HG03432 (cell line): Measurements from ENCODE around the gene RYR1.
A peak's percentile ranks its signal among the peaks of the same experiment; 100 is the strongest.
"Not testable (repeated sequence)": the region's sequence is repeated elsewhere in the genome, so short reads cannot be mapped to it uniquely, and the experiment has no call there.

Experiments
- ATAC-seq: cut with Tn5 transposase; IDR thresholded peaks from one replicate; pipeline ENCODE4 v1.9.1; 2021; ENCODE audit warnings: mild to moderate bottlenecking, moderate library complexity; ENCODE audit not compliant: unreplicated experiment

Gene RYR1

DNA sequence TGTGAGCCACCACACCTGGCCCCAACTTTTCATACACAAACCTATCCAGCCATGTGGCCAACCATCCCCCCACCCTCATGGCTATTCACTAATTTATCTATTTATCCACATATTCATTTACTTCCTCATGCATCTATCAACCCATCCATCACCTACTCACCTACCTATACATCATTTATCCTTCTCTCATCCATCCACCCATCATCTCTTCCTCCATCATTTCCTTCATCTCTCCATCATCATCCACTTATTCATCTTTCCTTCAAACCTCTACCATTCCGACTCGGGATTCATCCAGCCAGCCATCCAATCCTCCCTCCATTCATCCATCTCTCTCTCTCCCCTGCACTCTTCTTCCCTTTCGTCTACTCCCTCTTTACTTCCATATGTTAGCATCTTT is 54.6 kb downstream of the RYR1 start:
- no peak for ATAC-seq

DNA sequence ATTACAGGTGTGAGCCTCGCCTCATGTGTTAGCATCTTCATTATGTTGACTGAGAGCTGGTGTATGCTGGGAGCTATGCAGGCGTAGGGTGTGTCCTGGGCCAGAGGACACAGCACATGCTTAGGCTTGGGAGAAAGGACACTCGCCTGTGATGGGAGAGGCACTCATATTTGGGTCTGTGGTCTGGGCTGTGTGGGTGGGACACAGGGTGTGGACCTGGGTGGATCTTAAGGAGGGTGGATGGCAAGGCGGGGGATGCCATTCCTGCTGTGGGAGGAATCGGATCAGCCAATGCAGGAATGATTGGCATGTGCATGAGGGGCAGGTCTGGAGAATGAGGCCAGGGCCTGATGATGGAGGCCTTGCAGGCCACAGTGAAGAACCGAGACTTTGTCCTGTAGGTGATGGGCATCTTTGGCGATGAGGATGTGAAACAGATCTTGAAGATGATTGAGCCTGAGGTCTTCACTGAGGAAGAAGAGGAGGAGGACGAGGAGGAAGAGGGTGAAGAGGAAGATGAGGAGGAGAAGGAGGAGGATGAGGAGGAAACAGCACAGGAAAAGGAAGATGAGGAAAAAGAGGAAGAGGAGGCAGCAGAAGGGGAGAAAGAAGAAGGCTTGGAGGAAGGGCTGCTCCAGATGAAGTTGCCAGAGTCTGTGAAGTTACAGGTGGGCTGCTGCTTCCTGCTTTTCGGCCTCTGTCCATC is 55.4 kb downstream of the RYR1 start:
- ATAC-seq = no peak

DNA sequence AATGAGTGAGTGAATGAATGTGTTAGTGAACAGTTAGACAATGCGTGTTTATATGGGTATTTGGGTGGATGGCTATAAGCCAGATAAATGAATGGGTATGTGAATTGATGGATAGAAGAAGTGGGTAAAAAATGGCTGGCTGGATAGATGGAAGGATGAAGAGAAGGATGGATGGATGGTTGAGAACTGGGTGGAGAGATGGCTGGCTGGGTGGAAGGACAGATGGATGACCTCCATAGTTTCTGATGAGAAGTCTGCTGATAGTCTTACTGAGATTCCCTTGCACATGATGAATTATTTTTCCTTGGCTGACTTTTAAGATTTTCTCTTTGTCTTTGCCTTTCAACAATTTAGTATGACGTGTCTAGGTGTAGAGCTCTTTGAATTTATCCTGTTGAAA is 57.4 kb downstream of the RYR1 start:
- no peak for ATAC-seq

DNA sequence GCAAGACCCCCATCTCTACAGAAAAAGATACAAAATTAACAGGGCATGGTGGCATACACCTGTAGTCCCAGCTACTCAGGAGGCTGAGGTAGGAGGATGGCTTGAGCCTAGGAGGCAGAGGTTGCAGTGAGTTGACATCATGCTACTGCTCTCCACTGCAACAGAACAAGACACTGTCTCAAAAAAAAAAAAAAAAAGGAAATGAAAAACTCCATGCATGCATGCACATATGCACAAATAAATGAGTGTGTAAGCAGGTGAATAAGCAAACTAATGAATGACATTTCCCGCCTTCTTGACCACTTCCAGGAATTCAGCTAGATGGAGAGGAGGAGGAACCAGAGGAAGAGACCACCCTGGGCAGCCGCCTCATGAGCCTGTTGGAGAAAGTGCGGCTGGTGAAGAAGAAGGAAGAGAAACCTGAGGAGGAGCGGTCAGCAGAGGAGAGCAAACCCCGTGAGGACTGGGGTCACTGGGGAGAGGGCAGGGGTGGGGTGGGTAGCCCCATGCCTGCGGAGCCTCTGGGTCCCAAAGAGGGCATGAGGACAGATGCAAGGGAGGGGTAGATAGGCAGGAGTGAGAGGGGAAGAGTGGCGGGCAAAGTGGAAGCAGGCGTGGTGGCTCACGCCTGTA is 58.8 kb downstream of the RYR1 start:
- ATAC-seq = no peak

DNA sequence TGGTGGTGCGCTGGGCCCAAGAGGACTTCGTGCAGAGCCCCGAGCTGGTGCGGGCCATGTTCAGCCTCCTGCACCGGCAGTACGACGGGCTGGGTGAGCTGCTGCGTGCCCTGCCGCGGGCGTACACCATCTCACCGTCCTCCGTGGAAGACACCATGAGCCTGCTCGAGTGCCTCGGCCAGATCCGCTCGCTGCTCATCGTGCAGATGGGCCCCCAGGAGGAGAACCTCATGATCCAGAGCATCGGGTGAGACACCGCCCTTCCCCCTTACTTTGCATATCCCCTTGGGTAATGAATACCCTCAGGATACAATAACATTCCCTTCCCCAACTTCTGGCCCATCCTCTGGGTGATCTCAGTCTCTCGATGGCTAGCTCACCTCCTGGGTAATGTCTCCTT is 60.9 kb downstream of the RYR1 start:
- no peak for ATAC-seq

DNA sequence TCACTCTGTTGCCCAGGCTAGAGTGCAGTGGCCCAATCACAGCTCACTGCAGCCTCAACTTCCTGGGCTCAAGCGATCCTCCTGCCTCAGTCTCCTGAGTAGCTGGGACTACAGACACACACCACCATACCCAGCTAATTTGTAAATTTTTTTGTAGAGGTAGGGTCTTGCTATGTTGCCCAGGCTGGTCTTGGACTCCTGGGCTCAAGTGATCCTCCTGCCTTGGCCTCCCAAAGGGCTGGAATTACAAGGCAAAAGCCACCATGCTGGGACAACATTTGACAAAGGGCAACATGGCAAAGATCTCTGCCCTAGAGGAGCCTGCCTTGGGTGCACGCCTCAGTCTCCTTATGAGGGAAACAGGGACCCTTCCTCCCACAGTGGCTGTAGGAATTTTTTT is 61.9 kb downstream of the RYR1 start:
- ATAC-seq = not testable (repeated sequence)

DNA sequence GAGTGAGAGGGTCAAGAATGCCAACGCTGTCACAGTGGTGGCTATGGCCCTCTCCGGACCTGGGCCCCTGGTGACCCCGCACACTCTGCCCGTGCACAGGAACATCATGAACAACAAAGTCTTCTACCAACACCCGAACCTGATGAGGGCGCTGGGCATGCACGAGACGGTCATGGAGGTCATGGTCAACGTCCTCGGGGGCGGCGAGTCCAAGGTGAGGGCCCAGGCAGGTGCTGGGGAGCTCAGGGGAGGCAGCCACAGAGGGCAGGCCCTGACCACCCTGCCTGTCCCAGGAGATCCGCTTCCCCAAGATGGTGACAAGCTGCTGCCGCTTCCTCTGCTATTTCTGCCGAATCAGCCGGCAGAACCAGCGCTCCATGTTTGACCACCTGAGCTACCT is 62.6 kb downstream of the RYR1 start:
- ATAC-seq = no peak

DNA sequence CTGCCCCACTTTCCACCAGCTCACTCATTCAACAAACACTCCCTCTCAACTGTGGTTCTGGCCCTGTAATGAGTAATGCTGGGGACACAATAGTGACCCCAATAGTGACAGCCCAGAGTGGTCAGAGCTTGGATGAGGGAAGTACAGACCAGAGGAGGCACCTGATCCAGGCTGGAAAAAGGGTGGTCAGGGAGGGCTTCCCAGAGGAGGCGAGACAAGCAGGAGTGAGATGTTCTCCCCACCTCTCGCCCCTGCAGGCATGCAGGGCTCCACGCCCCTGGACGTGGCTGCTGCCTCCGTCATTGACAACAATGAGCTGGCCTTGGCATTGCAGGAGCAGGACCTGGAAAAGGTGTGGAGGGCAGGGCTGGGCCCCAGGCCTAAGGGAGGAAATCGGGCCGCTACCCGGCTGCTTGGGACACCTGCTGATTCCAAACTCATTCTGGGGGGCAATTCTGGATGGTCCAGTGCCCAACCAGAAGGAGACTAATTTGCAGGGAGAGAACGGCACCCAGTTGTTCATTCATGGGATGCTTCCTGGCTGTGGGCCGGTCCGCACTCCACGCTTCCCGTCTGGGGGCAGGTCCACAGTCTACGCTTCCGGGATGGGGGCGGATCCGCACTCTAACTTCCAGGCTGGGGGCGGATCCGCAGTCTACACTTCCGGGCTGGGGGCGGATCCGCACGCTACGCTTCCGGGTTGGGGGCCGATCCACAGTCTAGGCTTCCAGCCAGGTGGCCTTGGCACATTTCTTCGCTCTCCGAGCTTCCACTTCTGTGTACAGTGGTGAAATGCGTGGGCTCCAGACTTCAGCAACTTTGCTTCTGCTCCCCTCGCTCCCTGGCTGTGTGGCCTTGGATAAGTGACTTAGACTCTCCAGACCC is 63.4 kb downstream of the RYR1 start:
- ATAC-seq = no peak

DNA sequence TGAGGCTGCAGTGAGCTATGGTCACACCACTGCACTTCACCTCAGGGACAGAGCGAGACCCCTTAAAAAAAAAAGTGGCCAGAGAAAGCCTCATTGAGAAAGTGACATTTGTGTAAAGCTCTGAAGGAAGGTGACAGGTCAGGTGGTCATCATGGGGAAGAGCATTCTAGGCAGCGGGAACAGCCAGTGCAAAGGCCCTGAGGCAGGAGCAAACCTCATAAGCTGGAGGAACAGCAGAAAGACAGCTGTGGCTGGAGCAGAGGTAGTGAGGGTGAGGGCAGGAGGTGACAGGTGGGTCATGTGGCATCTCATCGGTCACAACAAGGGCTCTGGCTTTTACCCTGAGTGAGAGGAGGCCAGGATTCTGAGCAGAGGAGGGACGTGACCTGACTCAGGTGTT is 64.4 kb downstream of the RYR1 start:
- no peak for ATAC-seq

DNA sequence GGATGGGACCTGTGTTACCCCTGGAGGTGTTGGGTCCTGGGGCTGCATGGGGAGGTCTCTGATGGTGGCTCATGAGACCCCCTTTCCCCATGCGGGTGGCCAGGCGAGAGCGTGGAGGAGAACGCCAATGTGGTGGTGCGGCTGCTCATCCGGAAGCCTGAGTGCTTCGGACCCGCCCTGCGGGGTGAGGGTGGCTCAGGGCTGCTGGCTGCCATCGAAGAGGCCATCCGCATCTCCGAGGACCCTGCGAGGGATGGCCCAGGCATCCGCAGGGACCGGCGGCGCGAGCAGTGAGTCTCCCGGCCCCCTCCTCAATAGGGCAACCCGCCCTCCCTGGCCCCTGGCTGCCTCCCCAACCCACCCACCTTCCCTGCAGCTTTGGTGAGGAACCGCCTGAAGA is 66.0 kb downstream of the RYR1 start:
- ATAC-seq = no peak

DNA sequence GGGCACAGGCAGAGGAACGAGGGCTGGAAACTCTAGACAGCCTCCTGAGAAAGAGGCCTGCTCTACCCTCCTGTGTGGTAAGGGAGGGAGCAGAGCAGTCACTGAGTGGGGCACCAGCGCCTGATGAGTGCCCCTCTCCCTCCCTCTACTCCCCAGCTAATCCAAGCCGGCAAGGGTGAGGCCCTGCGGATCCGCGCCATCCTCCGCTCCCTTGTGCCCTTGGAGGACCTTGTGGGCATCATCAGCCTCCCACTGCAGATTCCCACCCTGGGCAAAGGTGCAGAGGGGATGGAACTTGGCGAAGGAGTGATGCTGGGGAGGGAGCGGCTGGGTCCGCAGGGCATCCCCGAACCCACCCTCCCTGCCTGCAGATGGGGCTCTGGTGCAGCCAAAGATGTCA is 67.0 kb downstream of the RYR1 start:
- no peak for ATAC-seq

DNA sequence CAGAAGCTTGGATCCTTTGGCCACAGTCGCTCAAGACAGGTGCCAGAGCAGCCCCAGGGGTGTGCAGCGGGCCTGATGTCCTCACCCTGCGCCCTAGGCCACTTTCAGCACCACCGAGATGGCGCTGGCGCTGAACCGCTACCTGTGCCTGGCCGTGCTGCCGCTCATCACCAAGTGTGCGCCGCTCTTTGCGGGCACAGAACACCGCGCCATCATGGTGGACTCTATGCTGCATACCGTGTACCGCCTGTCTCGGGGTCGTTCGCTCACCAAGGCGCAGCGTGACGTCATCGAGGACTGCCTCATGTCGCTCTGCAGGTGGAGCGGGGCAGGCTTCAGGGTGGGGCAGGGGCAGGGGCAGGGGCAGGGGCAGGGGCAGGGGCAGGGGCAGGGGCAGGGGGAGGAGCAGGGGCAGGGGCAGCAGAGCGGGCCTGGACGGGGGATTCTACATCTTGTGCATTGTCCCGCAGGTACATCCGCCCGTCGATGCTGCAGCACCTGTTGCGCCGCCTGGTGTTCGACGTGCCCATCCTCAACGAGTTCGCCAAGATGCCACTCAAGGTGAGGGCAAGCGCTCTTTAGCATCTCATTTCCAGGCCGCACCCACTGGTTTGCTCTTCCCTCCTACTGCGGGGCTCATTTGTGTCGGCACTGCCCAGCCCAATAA is 69.1 kb downstream of the RYR1 start:
- no peak for ATAC-seq

DNA sequence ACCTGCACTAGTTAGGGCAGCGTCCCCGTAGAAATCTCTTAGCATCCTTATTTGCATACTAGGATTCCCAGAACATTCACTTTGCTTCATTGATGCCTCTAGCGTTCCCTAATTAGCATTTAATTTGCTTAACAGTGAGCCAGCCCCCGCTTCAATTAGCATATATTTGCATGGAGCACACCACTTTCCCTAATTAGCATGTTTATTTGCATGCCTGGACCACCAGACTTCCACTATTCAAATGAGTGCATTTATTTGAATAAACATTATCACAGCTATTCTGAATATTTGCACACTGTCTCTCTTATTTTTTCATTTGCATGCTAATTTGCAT is 69.6 kb downstream of the RYR1 start:
- ATAC-seq = no peak

DNA sequence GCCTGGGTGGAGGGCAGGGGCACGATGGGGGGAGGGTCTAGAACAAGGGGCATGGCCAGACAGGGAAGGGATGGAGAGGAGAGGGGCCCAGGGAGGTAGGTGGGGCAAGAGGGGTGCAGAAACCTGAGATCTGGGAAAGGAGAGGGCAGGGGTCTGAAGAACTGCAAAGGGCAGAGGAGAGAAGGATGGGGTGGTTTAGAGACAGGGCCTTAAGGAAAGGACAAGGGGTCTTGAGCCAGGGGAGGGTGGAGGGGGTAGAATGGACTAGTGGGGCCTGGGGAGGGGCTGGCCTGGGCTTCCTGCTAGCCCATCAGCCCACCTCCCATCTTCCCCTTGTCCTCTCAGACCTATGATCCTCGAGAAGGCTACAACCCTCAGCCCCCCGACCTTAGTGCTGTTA is 72.5 kb downstream of the RYR1 start:
- ATAC-seq = no peak

DNA sequence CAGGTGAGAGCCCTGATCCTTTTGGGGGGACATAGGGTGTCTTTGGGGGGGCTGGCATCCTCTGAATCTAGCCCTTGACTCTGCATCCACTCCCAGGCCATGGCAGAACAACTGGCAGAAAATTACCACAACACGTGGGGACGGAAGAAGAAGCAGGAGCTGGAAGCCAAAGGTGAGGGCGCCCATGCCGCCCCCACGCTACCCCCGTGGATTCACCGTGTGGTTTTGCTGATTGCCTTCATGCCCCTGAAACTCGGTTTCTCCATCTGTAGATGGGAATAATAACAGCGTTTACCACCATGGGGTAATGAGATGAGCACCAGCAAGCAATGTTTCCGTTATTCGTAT is 72.9 kb downstream of the RYR1 start:
- no peak for ATAC-seq

DNA sequence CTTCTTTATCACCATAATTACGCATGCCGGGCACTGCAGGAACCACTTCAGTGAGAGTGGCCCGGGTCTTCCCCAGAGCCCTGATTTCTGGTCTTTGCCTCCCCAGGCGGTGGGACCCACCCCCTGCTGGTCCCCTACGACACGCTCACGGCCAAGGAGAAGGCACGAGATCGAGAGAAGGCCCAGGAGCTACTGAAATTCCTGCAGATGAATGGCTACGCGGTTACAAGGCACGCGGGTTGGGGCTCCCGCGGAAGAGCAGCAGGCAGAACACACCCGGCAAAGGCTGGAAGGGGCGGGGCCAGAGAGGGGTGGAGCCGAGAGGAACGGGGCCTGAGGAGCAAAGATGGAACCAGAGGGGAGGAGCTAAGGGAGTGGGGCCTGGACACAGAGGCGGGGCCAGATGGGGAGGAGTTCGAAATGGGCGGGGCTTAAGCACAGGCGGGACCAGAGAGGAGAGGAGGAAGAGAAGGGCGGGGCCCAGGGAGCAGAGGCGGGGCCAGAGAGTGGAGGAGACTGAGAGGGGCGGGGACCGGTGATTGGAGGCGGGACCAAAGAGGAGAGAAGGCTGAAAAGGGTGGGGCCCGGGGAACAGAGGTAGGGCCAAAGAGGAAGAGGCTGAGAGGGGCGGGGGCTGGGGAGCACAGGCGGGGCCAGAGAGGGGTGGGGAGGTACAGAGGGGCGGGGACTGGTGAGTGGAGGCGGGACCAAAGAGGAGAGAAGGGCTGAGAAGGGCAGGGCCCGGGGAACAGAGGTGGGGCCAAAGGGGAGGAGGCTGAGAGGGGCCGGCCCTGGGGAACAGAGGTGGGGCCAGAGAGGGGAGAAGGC is 73.4 kb downstream of the RYR1 start:
- ATAC-seq = peak; percentile 43

DNA sequence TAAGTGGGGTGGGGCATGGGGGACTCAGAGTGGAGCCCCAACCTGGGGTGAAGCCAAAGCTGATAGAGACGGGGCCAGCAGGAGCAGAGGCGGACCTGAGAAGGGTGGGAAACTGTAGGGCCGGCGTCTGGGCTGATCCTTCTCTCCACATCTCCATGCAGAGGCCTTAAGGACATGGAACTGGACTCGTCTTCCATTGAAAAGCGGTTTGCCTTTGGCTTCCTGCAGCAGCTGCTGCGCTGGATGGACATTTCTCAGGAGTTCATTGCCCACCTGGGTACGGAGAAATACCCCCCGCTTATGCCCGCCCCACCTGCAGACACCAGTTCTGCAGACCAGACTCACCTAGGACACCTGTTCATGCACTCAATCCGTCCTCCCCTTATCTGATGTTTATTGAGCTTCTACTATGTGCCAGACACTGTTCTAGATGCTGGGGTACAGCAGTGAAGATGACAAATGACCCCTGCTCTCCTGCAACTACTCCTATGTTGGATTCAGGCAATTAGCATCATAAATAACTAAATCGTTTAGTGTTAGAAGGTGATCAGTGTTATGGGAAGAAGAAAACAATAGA is 74.1 kb downstream of the RYR1 start:
- no peak for ATAC-seq

DNA sequence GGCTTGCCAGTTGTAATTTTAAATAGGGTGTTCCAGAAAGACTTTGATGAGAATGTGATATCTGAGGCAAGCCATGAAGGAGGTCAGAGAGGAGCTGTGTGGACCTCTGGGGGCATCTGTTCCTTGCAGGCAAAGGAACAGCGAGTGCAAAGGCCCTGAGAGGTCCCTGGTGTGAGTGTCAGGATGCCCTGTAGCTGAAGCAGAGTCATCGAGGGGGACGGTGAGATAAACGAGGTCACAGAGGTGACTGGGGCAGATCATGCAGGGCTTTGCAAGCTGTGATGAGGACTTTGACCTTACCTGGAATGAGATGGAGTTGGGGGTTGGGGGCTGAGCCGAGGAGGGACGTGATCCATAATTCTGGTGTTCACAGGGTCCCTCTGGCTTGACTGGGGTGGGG is 75.0 kb downstream of the RYR1 start:
- ATAC-seq = no peak

DNA sequence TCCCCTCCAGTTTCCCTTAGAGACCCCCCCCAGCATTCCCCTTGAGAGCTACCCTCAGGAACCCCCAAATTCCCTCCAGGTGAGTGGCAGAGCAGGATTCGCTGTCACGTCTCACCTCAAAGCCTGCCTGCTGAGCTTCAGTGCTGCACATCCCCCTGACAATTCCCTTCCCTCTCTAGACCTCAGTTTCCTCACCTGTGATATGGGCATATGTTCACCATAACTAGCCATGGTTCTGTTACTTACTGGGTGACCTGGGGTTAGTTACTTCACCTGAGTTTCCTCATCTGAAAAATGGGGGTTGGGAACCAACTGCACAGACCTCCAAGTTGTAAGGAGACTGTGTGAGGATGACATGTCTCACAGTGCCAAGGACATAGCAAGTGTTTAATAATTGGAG is 75.5 kb downstream of the RYR1 start:
- no peak for ATAC-seq

DNA sequence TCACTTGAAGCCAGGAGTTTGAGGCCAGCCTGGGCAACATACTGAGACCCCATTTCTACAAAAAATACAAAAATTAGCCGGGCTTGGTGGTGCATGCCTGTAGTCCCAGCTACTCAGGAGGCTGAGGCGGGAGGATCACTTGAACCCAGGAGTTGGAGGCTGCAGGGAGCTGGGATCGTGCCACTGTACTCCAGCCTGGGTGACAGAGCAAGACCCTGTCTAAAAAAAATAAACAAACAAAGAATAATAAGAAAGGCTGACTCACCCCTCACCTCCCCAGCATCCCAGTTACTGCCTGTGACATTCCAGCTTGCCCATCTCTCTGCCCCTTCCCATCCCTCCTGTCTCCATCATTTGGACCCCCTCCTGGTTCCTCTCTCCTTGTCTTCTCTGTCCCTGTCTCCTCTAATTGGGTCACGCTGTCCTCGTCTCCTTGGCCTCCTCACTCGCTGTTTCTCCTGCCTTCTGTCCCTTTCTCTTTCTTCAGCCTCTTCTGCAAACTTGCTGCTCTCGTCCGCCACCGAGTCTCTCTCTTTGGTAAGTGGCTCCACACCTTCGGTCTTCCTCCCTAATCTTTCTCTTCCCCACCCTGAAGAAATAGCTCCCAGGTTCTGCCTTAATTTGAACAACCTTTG is 77.7 kb downstream of the RYR1 start:
- no peak for ATAC-seq
